ENCODE data around the gene ZFAND2A. TPM values are rescaled to one million over a fixed set of nuclear protein-coding genes. Genes with fewer than 3 reads are reported as not detected.
"Not testable (repeated sequence)": the region's sequence is repeated elsewhere in the genome, so short reads cannot be mapped to it uniquely, and the experiment has no call there.

The ZFAND2A gene
- total RNA-seq, 1 experiment from 2014 or later, result 51.2 TPM

DNA sequence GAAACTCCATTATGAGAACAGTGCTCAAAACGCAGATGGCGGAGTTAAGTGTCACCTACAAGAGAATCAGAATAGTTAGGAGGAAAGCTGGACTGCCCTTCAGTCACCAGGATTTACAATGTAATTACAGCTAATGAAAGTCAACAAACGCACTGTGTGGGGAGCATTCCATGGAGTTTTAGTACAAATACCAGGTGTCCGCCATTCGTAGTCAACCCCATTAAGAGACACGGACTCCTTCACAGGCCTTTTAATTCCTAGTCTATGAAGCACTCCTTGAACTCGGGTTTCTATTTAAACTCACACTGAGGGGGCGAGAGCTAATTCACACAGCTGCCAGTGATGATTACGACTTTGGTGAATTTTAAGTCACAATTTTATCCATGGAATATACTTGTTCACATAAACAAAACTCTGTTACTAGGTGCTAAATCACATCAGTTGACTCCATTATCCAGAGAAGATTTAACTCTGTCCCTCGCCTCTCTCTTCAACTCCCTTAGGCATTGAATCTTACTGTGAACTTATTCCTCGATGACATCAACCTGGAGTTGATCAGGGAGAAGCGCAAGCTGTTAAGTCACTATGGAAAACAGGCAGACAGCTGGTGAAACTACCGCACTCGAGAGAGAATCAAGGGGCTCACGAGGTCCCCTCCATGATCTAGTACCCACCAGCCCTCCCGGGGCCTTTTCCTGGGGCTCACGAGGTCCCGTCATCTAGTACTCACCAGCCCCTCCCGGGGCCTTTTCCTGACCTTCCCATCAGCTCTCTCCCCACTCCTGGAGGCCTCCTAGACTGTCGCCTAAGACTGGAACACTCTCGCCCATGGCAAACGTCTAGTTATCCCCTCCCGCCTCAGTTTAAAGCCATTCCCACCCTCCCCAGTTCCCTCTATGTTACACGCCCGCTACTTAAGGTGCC lies 1.5 kb downstream of the ZFAND2A start:
- Histone ChIP-seq H3K27me3 (ENCODE audit: insufficient read depth, low read depth) (no peaks in the 10 kb centered on the region), H3K9me3 (ENCODE audit: insufficient read depth, low read depth) (no peaks in the 10 kb centered on the region), H3K4me3 (peak overlapping the region; percentile 96), H3K4me1 (replicated peaks; ENCODE audit: insufficient read depth) (peaks cover 45% of the 10 kb centered on the region), H4K20me1 (ENCODE audit: insufficient read depth) (peaks cover 6% of the 10 kb centered on the region; the same call in 1 of the 2 replicates), H3K4me2 (peak overlapping the region; percentile 98), H3K36me3 (ENCODE audit: low read depth) (peaks cover 38% of the 10 kb centered on the region), H3K27ac (peak overlapping the region; percentile 77), H3F3A (ENCODE audit: insufficient read depth, low read depth) (peaks cover 41% of the 10 kb centered on the region), H3K79me2 (ENCODE audit: low read depth) (peaks cover 66% of the 10 kb centered on the region), H2AFZ (no peak overlapping the region), H3K9me2 (ENCODE audit: insufficient read depth) (no peaks in the 10 kb centered on the region)
- ChIA-PET CTCF (interaction anchor here (0.6 kb wide), 2 partner anchors 16 to 345 kb away, joined by 3 to 4 read pairs; no protein-coding TSS in a partner anchor), POLR2A (ENCODE audit: unreplicated experiment) (interaction anchor here (0.5 to 0.6 kb wide), 2 partner anchors 21 to 114 kb away, joined by 3 read pairs; partner anchors contain the start of gene GPR146)
- DNase-seq, result no peak
- intact Hi-C loops (cut with micrococcal nuclease; ENCODE audit: unreplicated experiment), result loop anchor here (5.0 kb wide), 2 partner anchors 71 to 281 kb away; partner anchors contain the start of genes GET4 and GPER1
- BruUV-seq (replicated peaks), result no TSS peak
- no peak for TF ChIP-seq EZH2 (IDR thresholded peaks at IDR 0.05; ENCODE audit: low read depth)
- TF ChIP-seq, protein P1, sequence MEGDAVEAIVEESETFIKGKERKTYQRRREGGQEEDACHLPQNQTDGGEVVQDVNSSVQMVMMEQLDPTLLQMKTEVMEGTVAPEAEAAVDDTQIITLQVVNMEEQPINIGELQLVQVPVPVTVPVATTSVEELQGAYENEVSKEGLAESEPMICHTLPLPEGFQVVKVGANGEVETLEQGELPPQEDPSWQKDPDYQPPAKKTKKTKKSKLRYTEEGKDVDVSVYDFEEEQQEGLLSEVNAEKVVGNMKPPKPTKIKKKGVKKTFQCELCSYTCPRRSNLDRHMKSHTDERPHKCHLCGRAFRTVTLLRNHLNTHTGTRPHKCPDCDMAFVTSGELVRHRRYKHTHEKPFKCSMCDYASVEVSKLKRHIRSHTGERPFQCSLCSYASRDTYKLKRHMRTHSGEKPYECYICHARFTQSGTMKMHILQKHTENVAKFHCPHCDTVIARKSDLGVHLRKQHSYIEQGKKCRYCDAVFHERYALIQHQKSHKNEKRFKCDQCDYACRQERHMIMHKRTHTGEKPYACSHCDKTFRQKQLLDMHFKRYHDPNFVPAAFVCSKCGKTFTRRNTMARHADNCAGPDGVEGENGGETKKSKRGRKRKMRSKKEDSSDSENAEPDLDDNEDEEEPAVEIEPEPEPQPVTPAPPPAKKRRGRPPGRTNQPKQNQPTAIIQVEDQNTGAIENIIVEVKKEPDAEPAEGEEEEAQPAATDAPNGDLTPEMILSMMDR (conservative IDR thresholded peaks at IDR 0.05), result no peak

DNA sequence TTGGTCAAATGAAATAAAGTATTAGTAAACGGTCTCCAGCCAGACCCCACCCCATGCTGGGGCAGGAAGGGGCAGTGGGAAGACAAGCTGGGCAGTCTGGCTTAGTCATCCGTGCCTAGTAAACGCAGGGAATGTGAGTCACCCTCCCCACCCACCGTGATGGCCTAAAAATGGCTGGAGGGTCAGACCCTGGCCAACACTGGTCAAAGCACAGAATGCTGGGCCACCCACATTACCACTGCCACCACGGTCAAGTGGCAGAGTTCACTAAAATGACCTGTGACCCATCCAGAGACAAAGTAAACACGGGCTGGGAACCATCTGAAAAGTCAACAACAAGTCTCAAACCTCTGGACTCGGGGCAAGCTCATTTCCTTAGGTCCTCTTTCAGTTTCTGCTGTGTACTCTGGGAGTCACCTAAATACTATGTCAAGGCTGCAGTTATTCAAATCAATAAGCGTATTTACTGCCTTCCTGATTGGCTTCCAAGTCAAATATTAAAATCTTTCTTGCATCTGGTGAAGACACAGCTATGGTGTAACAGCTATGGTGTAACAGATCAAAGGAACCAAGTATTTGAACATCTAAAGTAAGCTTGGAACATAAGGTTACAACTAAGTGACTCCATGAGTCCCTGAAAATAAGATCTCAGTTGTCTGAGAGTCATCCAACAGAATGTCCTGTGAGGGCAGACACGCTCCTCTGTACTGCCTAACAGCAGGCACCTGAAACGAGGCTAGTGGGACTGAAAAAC lies 3.0 kb downstream of the ZFAND2A start:
- Histone ChIP-seq H3K4me3 (peak overlapping the region; percentile 96; the same call in 1 of the 2 replicates), H3K9me2 (ENCODE audit: insufficient read depth) (no peaks in the 10 kb centered on the region), H2AFZ (no peak overlapping the region), H3K27me3 (ENCODE audit: insufficient read depth, low read depth) (no peaks in the 10 kb centered on the region), H3K27ac (peak overlapping the region; percentile 77), H3K4me2 (peak overlapping the region; percentile 98), H3K79me2 (ENCODE audit: low read depth) (peaks cover 66% of the 10 kb centered on the region), H3F3A (ENCODE audit: insufficient read depth, low read depth) (peaks cover 38% of the 10 kb centered on the region), H3K36me3 (ENCODE audit: low read depth) (peaks cover 45% of the 10 kb centered on the region), H3K9me3 (ENCODE audit: insufficient read depth, low read depth) (no peaks in the 10 kb centered on the region), H3K4me1 (replicated peaks; ENCODE audit: insufficient read depth) (peaks cover 45% of the 10 kb centered on the region), H4K20me1 (ENCODE audit: insufficient read depth) (peaks cover 6% of the 10 kb centered on the region; the same call in 1 of the 2 replicates)
- ChIA-PET CTCF (interaction anchor here (0.5 to 1.3 kb wide), 4 partner anchors 19 to 438 kb away, joined by 3 to 7 read pairs (median 4); a partner anchor contains a TSS), POLR2A (ENCODE audit: unreplicated experiment) (interaction anchor here (0.6 kb wide), 2 partner anchors 171 to 867 kb away, joined by 3 to 6 read pairs; no protein-coding TSS in a partner anchor)
- DNase-seq, result peak; percentile 93 to 100
- TSS peak; percentile 19 for BruUV-seq (replicated peaks)
- TF ChIP-seq, protein P1 (conservative IDR thresholded peaks at IDR 0.05), result no peak
- TF ChIP-seq EZH2 (IDR thresholded peaks at IDR 0.05; ENCODE audit: low read depth), result no peak
- intact Hi-C loops (cut with micrococcal nuclease; ENCODE audit: unreplicated experiment), result loop anchor here (2.0 to 5.0 kb wide), 3 partner anchors 18 to 280 kb away; partner anchors contain the start of genes GET4 and GPER1

DNA sequence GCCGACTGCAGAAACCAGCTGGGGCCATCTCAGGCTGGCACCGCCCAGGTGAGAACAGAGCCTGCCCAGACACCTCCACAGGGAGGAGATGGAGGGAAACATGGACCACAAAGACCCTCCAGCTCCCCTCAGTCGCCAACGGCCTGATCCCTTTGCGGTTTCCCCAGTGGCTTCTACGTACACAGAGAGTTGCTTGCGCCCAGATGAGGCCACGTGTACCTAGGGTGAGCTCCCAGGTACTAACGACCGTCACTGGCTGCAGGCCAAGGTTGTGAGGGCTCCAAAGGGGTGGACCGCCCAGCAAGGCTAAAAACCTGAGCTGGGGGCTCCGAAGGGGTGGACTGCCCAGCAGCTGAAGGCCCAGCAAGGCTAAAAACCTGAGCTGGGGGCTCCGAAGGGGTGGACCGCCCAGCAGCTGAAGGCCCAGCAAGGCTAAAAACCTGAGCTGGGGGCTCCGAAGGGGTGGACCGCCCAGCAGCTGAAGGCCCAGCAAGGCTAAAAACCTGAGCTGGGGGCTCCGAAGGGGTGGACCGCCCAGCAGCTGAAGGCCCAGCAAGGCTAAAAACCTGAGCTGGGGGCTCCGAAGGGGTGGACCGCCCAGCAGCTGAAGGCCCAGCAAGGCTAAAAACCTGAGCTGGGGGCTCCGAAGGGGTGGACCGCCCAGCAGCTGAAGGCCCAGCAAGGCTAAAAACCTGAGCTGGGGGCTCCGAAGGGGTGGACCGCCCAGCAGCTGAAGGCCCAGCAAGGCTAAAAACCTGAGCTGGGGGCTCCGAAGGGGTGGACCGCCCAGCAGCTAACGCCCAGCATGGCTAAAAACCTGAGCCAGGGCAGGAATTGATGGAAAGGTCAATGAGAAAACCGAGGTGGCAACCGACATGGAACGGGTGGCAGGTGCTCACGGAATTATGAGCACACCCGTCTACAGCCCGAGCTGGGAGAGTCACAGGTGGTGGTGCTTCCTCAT lies 3.9 kb downstream of the ZFAND2A start:
- H3K27ac ChIP-seq, result peak overlapping the region; percentile 77
- not testable (repeated sequence) for H4K20me1 ChIP-seq (ENCODE audit: insufficient read depth); H2AFZ ChIP-seq; BruUV-seq (replicated peaks); DNase-seq; H3K27me3 ChIP-seq (ENCODE audit: insufficient read depth, low read depth); H3K9me3 ChIP-seq (ENCODE audit: insufficient read depth, low read depth); H3K9me2 ChIP-seq (ENCODE audit: insufficient read depth)
- CTCF ChIA-PET, result interaction anchor here (0.5 to 1.3 kb wide), 3 partner anchors 18 to 81 kb away, joined by 3 to 5 read pairs (median 4); a partner anchor contains a TSS
- intact Hi-C loops (cut with micrococcal nuclease; ENCODE audit: unreplicated experiment), result loop anchor here (2.0 to 5.0 kb wide), 3 partner anchors 17 to 279 kb away; partner anchors contain the start of genes GET4 and GPER1
- peaks cover 59% of the 10 kb centered on the region for H3K79me2 ChIP-seq (ENCODE audit: low read depth)
- peaks cover 43% of the 10 kb centered on the region for H3K4me1 ChIP-seq (replicated peaks; ENCODE audit: insufficient read depth)
- H3K4me2 ChIP-seq, result peak overlapping the region; percentile 98
- H3F3A ChIP-seq (ENCODE audit: insufficient read depth, low read depth), result peaks cover 45% of the 10 kb centered on the region
- peaks cover 53% of the 10 kb centered on the region for H3K36me3 ChIP-seq (ENCODE audit: low read depth)
- peak overlapping the region; percentile 15; the same call in 1 of the 2 replicates for H3K4me3 ChIP-seq
- POLR2A ChIA-PET (ENCODE audit: unreplicated experiment), result interaction anchor here (0.5 kb wide), 1 partner anchor 17 kb away, joined by 8 read pairs; no protein-coding TSS in a partner anchor

Measured in PC-9 (cell line).